Heart right ventricle (tissue), 16 donors: ENCODE measurements around the gene TUBA8. TPM values are rescaled to one million over a fixed set of nuclear protein-coding genes. Genes with fewer than 3 reads are reported as not detected.
"Not testable (repeated sequence)": the region's sequence is repeated elsewhere in the genome, so short reads cannot be mapped to it uniquely, and the experiment has no call there.

Experiments used
- ATAC-seq, 8 donors: fragments of 200-7000 bp; cut with Tn5 transposase; one replicate each; pipeline ENCODE4 v1.9.1; 2020; ENCODE audit warnings: mild to moderate bottlenecking in 8 of 8, moderate library complexity in 8 of 8, moderate number of reproducible peaks in 1 of 8
- DNase-seq, 2 donors: peaks; one replicate each; pipeline ENCODE4 v3.0.0-alpha.2; 2020
- H3K27ac ChIP-seq, 10 donors: fragments of 200-600 bp; sonication (generic) in 2 of 10; one replicate each; pipeline versions ENCODE4 v1.5.0 to v1.8.0; 2020 to 2022; ENCODE audit warnings: mild to moderate bottlenecking in 3 of 10
- H3K27me3 ChIP-seq, 7 donors: fragments of 200-600 bp; one replicate each; pipeline ENCODE4 v1.8.0; 2021 to 2022; ENCODE audit warnings: mild to moderate bottlenecking in 2 of 7
- H3K36me3 ChIP-seq, 9 donors: fragments of 200-600 bp; sonication (generic) in 1 of 9; one replicate each; pipeline versions ENCODE4 v1.5.0 to v1.8.0; 2020 to 2022; ENCODE audit warnings: mild to moderate bottlenecking in 2 of 9
- H3K4me1 ChIP-seq, 9 donors: fragments of 200-600 bp; sonication (generic) in 1 of 9; one replicate each; pipeline versions ENCODE4 v1.5.0 to v1.8.0; 2020 to 2022; ENCODE audit warnings: mild to moderate bottlenecking in 4 of 9
- H3K4me3 ChIP-seq, 10 donors: fragments of 200-600 bp; sonication (generic) in 2 of 10; one replicate each; pipeline versions ENCODE4 v1.5.0 to v1.8.0; 2020 to 2022; ENCODE audit warnings: mild to moderate bottlenecking in 7 of 10, moderate library complexity in 2 of 10
- H3K9me3 ChIP-seq, 11 donors: fragments of 200-600 bp in 10 of 11; sonication (generic) in 2 of 11; one replicate each; pipeline versions ENCODE4 v1.5.0 to v1.8.0; 2013 to 2022; ENCODE audit warnings: mild to moderate bottlenecking in 2 of 11, control low read depth in 1 of 11, moderate library complexity in 1 of 11
- CTCF ChIP-seq, 9 donors: fragments of 200-600 bp; sonication (generic) in 2 of 9; IDR thresholded peaks; one replicate each; pipeline versions ENCODE4 v1.5.0 to v1.8.0; 2021 to 2022; ENCODE audit warnings: antibody characterized with exemption in 9 of 9, mild to moderate bottlenecking in 5 of 9, moderate library complexity in 1 of 9
- WGBS, 2 donors: extraction: QIAGEN DNeasy Blood & Tissue Kit; methylation state at CpG; one replicate each; pipeline ENCODE4 v1.1.7; 2013; ENCODE audit warnings: inconsistent platforms in 1 of 2; 5-methylcytosine and 5-hydroxymethylcytosine counted together
- intact Hi-C, 10 donors: fragments of 100-400 bp; cut with DNase I; formaldehyde crosslinking; loops; one replicate each; pipeline versions ENCODE4 v1.11.1 to v1.14.2; 2022
- polyA plus RNA-seq, 2 donors: library from polyadenylated mRNA; stranded (reverse); fragments of 200-250 nt; gene quantifications; one replicate each; pipeline ENCODE4 v1.2.3, GENCODE V29; 2013
- total RNA-seq, 10 donors: library from RNA; stranded (reverse); fragmentation: NEBNext Ultra II Directional in 3 of 10; extraction: Animal tissue kit (Norgen Biotek cat#: 25700) in 3 of 10; gene quantifications; one replicate each; pipeline versions ENCODE4 v1.2.1 to v1.2.4, GENCODE V29; 2021 to 2023
- donor health status: Arrhythmogenic right ventricular cardiomyopathy.
- donor health status: ischemic (EF 13 %, LVEDD 7.1; RV severe dilation, severe dysfunction).
- donor health status: healthy with polysubstance abuse.
- donor health status: DM: no; HTN: yes; CAD: no.
- donor health status: DM: no; HTN: no; CAD: no.
- donor health status: ischemic (EF 25% LVEDD 6.9; RV normal size, moderate dysfunction).
- donor health status: ischemic (EF 25% LVEDD 5.7; RV mildly dilated, moderate dysfunction).
- donor health status: healthy.
- donor health status: DM: yes; HTN: yes; CAD: no.
- donor health status: Ischemic cardiomyopathy.
- donor health status: ischemic (EF 35%, LVEDD 5.7; RV mildly dilated, moderate dysfunction).
- donor health status: nonischemic (EF 11% LVEDD 7.7; RV severe dilation, severe dysfunction).
- donor health status: DM: yes; HTN: yes; CAD: no.
- donor health status: PGD.
- donor health status: ischemic (EF 29% LVEDD 5.4; RV normal size, mild dysfunction).
- donor health status: nonischemic (EF 23%, LVEDD 6.1; RV moderate dilation, normal function).

The TUBA8 gene
- total and polyA plus RNA-seq, 12 donors, result 44.9 to 183 (median 109) TPM

- 89 to 99% methylated on average over 8 of the region's 8 CpGs for WGBS, 2 donors
- peaks cover 0 to 57% (median 13%) of the 10 kb centered on the region in 9 donors for H3K36me3 ChIP-seq
- no peaks in the 10 kb centered on the region for H3K9me3 ChIP-seq
- no peak for DNase-seq
- no peak for TF ChIP-seq CTCF (IDR thresholded peaks at IDR 0.05)
- intact Hi-C loops, result no loop called here
- no peak overlapping the region for H3K27ac ChIP-seq
- H3K4me3 ChIP-seq, result no peak overlapping the region
- H3K27me3 ChIP-seq, result no peaks in the 10 kb centered on the region
- no peak for ATAC-seq
- H3K4me1 ChIP-seq, result peaks cover 0 to 20% (median 18%) of the 10 kb centered on the region in 9 donors
Measured at GRCh38 chr22:18130018-18130417, 19.4 kb downstream of the TUBA8 start.

GRCh38 chr22:18130699-18131429 lies 20.3 kb downstream of the TUBA8 start:
- no peak for ATAC-seq

GRCh38 chr22:18133452-18133851 lies 22.8 kb downstream of the TUBA8 start:
- 60 to 62% methylated on average over 2 of the region's 2 CpGs for WGBS, 2 donors
- no peak for TF ChIP-seq CTCF (IDR thresholded peaks at IDR 0.05)

More at GRCh38 chr22:18130699-18131429, 20.3 kb downstream of the TUBA8 start:
- Histone ChIP-seq H3K4me1 (peaks cover 0 to 20% (median 18%) of the 10 kb centered on the region in 9 donors), H3K36me3 (peaks cover 0 to 55% (median 13%) of the 10 kb centered on the region in 9 donors), H3K27me3 (no peaks in the 10 kb centered on the region), H3K27ac (no peak overlapping the region), H3K4me3 (no peak overlapping the region), H3K9me3 (no peaks in the 10 kb centered on the region)
- intact Hi-C loops, result no loop called here
- DNase-seq, result no peak
- WGBS, 2 donors, result 95% methylated on average over 20 of the region's 20 CpGs
- no peak for TF ChIP-seq CTCF (IDR thresholded peaks at IDR 0.05)

GRCh38 chr22:18136563-18137320 lies 26.1 kb downstream of the TUBA8 start:
- WGBS, 2 donors, result 91% methylated on average over 21 of the region's 21 CpGs
- DNase-seq (no peak), ATAC-seq (peak in 1 of 8 donors; percentile 27)
- H3K4me3 ChIP-seq, result no peak overlapping the region
- no peaks in the 10 kb centered on the region for H3K27me3 ChIP-seq
- TF ChIP-seq CTCF (IDR thresholded peaks at IDR 0.05), result no peak
- intact Hi-C loops, result no loop called here
- H3K4me1 ChIP-seq, result peaks cover 0 to 15% (median 10%) of the 10 kb centered on the region in 9 donors
- H3K9me3 ChIP-seq, result no peaks in the 10 kb centered on the region
- no peak overlapping the region for H3K27ac ChIP-seq
- peaks cover 0 to 20% (median under 1%) of the 10 kb centered on the region in 9 donors for H3K36me3 ChIP-seq

More at GRCh38 chr22:18133452-18133851, 22.8 kb downstream of the TUBA8 start:
- H3K9me3 ChIP-seq, result no peaks in the 10 kb centered on the region
- no peak overlapping the region for H3K4me3 ChIP-seq
- H3K4me1 ChIP-seq, result peaks cover 0 to 20% (median 18%) of the 10 kb centered on the region in 9 donors
- ATAC-seq (peak; percentile 16 to 79 (median 55)), DNase-seq (no peak)
- H3K27ac ChIP-seq, result peak overlapping the region in 2 of 10 donors; percentile 25 to 30
- H3K27me3 ChIP-seq, result no peaks in the 10 kb centered on the region
- intact Hi-C loops, result no loop called here
- H3K36me3 ChIP-seq, result peaks cover 0 to 35% (median 3%) of the 10 kb centered on the region in 9 donors

- not testable (repeated sequence) for H3K9me3 ChIP-seq, H3K27ac ChIP-seq, H3K36me3 ChIP-seq, ATAC-seq, H3K4me1 ChIP-seq, DNase-seq, H3K4me3 ChIP-seq, H3K27me3 ChIP-seq
- intact Hi-C loops, result loop anchor here in 1 of 10 donors (10.0 kb wide), 1 partner anchor 46 kb away; no protein-coding TSS in a partner anchor
- 95 to 98% methylated on average over 6 of the region's 6 CpGs for WGBS, 2 donors
Measured at GRCh38 chr22:18141004-18141403, 30.4 kb downstream of the TUBA8 start.
